Putamen (tissue), 1 donor: ENCODE data around the gene WDR18.

Experiments
- DNase-seq: peaks from one replicate; pipeline ENCODE4 v3.0.0-alpha.2; 2016; ENCODE audit warnings: low spot score

The WDR18 gene

GRCh38 chr19:991932-992669 lies 8.0 kb downstream of the WDR18 start:
- no peak for DNase-seq

DNA sequence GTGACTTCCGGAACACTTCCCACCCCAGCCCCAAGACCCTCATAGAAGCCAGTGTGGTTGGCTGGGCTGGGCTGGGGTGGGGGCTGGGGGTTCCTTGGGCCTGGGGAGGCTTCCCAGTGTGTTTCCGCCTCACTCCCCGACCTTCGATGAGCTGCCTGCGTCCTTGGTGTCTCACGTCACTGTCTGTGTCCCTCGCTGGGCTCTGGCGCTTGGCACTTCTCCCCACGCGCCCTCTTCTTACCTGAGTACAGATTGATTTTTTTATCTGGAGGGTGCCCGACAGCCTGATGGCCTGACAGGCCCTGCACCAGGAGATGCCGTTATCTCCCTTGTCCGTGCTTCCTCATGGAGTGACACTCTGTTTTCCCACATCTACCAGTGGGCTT lies 8.5 kb downstream of the WDR18 start:
- DNase-seq, result no peak

GRCh38 chr19:993361-993830 lies 9.3 kb downstream of the WDR18 start:
- no peak for DNase-seq

DNA sequence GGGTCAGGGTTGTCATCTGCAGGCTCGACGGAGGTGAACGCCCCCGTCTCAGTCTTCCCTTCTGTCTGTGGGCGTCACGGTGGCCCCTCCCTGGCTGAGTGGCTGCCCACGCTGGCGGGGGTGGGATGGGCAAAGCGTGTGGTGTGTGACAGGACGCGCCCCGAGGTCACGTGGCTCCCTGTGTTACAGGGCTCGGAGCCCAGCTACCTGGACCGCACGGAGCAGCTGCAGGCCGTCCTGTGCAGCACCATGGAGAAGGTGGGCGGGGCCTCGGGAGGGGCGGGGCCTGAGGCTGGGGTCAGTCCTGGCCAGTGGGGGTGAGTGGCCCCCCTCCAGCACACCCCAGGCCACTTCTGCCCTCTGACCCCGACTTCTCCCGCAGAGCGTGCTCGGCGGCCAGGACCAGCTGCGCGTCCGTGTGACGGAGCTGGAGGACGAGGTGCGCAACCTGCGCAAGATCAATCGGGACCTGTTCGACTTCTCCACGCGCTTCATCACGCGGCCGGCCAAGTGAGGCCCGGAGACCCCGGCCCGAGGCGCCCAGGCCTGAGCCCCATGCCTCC lies 9.8 kb downstream of the WDR18 start:
- DNase-seq, result no peak

DNA sequence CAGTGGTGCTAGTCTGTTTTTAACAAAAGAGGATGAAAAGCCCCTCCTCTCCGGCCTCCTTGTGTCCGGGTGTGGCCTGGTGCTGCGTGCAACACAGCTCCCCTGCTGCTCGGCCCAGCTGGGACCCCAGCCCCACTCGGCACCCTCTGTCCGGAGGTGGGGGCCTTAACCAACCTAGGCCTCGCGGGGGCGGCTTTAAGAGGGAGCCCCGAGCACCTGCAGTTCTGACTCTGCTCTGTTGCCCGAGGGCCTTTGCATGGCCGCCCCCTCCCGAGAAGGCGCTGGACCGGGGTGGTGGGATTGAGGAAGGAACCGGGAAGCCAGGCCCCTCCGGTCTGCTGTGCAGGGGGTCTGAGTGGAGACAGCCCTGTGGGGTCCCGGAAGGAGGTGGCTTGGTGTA lies 10.4 kb downstream of the WDR18 start:
- no peak for DNase-seq

DNA sequence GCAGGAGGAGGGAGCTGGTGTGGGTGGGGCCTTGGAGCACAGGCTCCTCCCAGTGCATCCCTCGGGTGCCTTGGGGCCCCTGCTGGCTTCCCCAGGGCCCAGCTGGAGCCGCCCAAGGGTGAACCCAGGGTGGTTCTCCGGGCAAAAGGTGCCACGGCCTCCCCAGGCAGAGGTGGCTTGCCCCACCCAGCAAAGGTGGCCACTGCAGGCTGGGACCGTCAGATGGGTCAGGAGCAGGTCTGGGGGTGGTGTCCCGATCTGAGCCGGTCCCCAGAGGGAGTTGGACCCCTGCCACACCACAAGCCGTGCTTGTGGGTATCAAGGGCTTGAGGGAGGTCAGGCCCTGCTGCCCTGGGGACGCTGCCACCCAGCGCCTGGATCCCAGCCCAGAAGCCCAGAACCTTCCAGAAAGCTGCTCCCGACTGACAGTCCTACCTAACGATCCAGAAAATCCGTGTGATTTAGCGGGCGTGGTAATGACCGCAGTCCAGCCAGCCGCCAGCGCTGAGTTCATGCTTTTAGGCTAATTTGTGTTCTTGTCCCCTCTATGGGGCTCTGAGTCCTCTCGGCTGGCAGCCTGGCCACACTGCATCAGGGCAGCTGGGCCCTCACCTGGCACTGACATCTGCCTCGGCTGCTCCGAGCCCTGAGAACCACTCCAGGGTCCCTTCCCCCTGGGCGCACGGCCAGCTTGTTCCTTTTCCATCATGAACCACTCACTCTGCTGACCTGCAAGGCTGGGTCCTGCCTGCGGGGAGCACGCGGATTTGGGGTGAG lies 11.1 kb downstream of the WDR18 start:
- DNase-seq, result no peak

- no peak for DNase-seq
Measured at GRCh38 chr19:996051-996838, 12.1 kb downstream of the WDR18 start.

- no peak for DNase-seq
Measured at GRCh38 chr19:998064-998463, 13.9 kb downstream of the WDR18 start.

DNA sequence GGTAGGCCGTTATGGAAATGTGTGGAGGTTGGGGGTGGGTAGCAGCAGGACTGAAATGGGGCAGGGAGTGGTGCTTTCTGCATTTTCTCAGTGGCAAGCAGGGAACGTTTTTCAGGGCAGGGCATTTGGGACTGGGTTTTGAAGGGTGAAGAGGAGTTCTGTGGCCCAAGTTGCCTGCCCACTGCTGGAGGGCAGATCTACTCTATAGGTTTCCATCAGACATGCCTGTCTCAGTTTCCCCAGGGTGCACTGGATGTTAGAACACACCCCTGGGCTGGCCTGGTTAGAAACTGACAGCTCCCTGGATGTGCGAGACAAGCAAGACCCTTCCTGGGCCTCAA lies 15.2 kb downstream of the WDR18 start:
- DNase-seq, result no peak

GRCh38 chr19:1000095-1000494 lies 15.9 kb downstream of the WDR18 start, which contains the start of gene GRIN3B:
Gene GRIN3B (plus strand): TSS chr19:1000419. CDS start chr19:1000438, 19 bp downstream.
- DNase-seq, result no peak

- no peak for DNase-seq
Measured at GRCh38 chr19:1000591-1001537, 16.7 kb downstream of the WDR18 start.

DNA sequence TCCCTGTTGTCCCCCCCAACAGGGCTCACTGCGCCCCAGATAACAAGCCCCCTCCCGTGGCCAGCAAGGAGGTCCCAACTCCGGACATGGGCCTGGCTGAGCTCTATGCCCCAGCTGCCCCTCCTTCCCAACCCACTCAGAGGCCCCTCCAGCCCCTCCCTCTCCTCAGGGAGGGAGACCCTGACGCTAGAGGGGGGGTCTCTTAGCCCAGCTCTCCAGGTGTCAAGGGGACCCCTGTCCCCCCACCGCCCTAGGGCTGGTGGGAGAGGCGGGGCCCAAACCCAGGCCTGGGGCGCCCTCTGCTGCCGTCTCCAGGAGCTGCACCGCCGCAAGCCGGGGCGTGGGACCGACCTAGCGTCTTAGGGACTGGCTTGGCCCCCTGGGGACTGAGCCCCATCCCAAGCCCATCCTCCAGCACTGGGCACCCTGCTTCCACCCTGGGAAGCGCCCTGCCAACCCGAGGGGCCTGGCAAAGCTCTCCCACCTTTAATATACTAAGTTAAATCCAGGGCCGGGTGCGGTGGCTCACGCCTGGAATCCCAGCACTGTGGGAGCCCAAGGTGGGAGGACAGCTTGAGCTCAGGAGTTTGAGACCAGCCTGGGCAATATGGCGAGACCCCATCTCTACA lies 17.5 kb downstream of the WDR18 start:
- no peak for DNase-seq

GRCh38 chr19:1002600-1002999 lies 18.5 kb downstream of the WDR18 start:
- no peak for DNase-seq

- no peak for DNase-seq
Measured at GRCh38 chr19:1003283-1003682, 19.1 kb downstream of the WDR18 start.

DNA sequence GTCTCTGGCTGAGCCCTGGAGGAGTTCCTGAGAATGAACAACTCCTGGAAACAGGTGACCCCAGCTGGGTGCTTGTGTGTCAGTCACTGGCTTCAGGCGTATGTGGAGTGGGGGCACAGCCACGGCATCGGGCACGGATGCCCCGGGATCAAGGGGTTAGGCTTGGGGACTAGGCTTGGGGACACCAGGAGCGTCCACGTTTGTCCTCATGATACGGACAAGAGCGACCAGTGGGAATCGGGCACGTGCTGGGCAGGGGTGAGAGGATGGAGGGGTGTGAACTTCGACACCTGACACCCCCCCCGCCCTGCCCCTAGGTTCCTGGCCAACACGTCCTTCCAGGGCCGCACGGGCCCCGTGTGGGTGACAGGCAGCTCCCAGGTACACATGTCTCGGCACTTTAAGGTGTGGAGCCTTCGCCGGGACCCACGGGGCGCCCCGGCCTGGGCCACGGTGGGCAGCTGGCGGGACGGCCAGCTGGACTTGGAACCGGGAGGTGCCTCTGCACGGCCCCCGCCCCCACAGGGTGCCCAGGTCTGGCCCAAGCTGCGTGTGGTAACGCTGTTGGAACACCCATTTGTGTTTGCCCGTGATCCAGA lies 20.2 kb downstream of the WDR18 start:
- no peak for DNase-seq

DNA sequence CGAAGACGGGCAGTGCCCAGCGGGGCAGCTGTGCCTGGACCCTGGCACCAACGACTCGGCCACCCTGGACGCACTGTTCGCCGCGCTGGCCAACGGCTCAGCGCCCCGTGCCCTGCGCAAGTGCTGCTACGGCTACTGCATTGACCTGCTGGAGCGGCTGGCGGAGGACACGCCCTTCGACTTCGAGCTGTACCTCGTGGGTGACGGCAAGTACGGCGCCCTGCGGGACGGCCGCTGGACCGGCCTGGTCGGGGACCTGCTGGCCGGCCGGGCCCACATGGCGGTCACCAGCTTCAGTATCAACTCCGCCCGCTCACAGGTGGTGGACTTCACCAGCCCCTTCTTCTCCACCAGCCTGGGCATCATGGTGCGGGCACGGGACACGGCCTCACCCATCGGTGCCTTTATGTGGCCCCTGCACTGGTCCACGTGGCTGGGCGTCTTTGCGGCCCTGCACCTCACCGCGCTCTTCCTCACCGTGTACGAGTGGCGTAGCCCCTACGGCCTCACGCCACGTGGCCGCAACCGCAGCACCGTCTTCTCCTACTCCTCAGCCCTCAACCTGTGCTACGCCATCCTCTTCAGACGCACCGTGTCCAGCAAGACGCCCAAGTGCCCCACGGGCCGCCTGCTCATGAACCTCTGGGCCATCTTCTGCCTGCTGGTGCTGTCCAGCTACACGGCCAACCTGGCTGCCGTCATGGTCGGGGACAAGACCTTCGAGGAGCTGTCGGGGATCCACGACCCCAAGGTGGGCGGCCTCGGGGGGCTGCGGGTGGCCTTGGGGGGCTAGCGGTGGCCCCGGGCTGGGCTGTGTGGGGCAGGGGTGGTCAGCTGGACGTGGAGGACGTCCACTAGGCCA lies 20.9 kb downstream of the WDR18 start:
- DNase-seq, result no peak

GRCh38 chr19:1006711-1007398 lies 22.7 kb downstream of the WDR18 start:
- no peak for DNase-seq

DNA sequence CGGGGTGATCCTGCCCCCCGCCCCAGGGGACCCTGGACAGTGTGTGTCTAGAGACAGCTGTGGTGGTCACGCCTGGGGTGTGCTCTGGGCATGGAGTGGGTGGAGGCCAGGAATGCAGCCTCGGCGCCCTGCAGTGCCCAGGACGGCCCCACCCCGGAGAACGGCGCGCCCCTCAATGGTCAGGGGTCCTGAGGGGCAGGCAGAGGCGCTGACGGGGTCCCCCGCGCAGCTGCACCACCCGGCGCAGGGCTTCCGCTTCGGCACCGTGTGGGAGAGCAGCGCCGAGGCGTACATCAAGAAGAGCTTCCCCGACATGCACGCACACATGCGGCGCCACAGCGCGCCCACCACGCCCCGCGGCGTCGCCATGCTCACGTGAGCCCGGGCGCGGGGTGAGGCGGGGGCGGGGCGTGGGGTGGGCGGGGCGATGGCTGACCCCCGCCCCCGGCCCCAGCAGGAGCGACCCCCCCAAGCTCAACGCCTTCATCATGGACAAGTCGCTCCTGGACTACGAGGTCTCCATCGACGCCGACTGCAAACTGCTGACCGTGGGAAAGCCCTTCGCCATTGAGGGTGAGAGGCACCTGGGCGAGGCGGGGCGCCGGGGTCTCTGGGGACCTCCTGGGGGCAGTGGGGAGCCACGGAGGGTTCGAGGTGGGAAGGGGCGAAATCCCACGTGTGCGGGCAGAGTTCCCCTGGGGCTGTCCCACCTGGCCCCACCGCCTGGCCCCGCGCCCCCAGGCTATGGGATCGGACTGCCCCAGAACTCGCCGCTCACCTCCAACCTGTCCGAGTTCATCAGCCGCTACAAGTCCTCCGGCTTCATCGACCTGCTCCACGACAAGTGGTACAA lies 23.5 kb downstream of the WDR18 start:
- DNase-seq, result no peak
